B cell (primary cell): Measurements from ENCODE around the gene CYTH4. TPM values are rescaled to one million over a fixed set of nuclear protein-coding genes. Genes with fewer than 3 reads are reported as not detected.

ENCODE experiments used
- ATAC-seq: fragments of 200-7000 bp; cut with Tn5 transposase; one replicate; pipeline ENCODE4 v1.10.0; 2021; ENCODE audit warnings: low read depth, mild to moderate bottlenecking, moderate number of reproducible peaks, moderate library complexity
- CTCF ChIA-PET: fragments of 350-600 bp; sonication (Branson Sonifier 250); formaldehyde crosslinking; loops from one replicate; lab custom pipeline; 2021; ENCODE audit warnings: antibody characterized with exemption, inconsistent platforms; lab: Charles Lee
- POLR2A ChIA-PET: fragments of 350-600 bp; sonication (Branson Sonifier 250); formaldehyde crosslinking; loops from one replicate; lab custom pipeline; 2021; ENCODE audit warnings: antibody characterized with exemption; lab: Charles Lee
- DNase-seq: peaks from one replicate; pipeline ENCODE4 v3.0.0; 2013
- H2AFZ ChIP-seq: 2 replicates; pipeline ENCODE4 v1.6.1; 2012; ENCODE audit warnings: mild to moderate bottlenecking, low read depth, low read length; ENCODE audit not compliant: insufficient read depth, poor library complexity, severe bottlenecking
- H3K27ac ChIP-seq, 2 donors: 1 replicate in 1 of 2; 2 replicates in 1 of 2; pipeline ENCODE4 v1.5.1; 2012 to 2013; ENCODE audit warnings: low read length in 2 of 2, mild to moderate bottlenecking in 2 of 2, moderate library complexity in 1 of 2
- H3K27me3 ChIP-seq, 4 experiments: fragments of 200-600 bp in 1 of 4; sonication (generic) in 1 of 4; replicated peaks in 1 of 4; 1 replicate in 2 of 4; 2 replicates in 2 of 4; pipeline versions ENCODE4 v1.6.1 to v1.7.0; 2013 to 2016; ENCODE audit warnings: low read length in 3 of 4, mild to moderate bottlenecking in 2 of 4, mixed read lengths in 1 of 4, moderate library complexity in 1 of 4; ENCODE audit not compliant: insufficient read depth in 4 of 4, control insufficient read depth in 3 of 4; ENCODE audit errors: control extremely low read depth in 1 of 4
- H3K36me3 ChIP-seq, 2 experiments: replicated peaks in 1 of 2; 1 replicate in 1 of 2; 2 replicates in 1 of 2; pipeline versions ENCODE4 v1.6.1 to v1.7.1; 2013; ENCODE audit warnings: low read length in 1 of 2; ENCODE audit not compliant: insufficient read depth in 2 of 2, control insufficient read depth in 1 of 2; ENCODE audit errors: control extremely low read depth in 1 of 2, extremely low read depth in 1 of 2
- H3K4me1 ChIP-seq, 2 donors: fragments of 200-600 bp in 1 of 2; sonication (generic) in 1 of 2; 1 replicate in 1 of 2; 2 replicates in 1 of 2; pipeline versions ENCODE4 v1.5.1 to v1.6.1; 2013 to 2017; ENCODE audit warnings: low read length in 2 of 2; ENCODE audit not compliant: control insufficient read depth in 2 of 2, insufficient read depth in 2 of 2
- H3K4me2 ChIP-seq: replicated peaks from 2 replicates; pipeline ENCODE3; 2012; ENCODE audit warnings: mild to moderate bottlenecking, low read depth, low read length; ENCODE audit not compliant: poor library complexity, severe bottlenecking
- H3K4me3 ChIP-seq, 5 experiments: fragments of 200-600 bp in 1 of 5; sonication (generic) in 1 of 5; 1 replicate in 3 of 5; 2 replicates in 2 of 5; pipeline versions ENCODE4 v1.5.1 to v1.7.0; 2011 to 2016; ENCODE audit warnings: low read length in 4 of 5, mild to moderate bottlenecking in 4 of 5, low read depth in 2 of 5, control low read depth in 1 of 5, moderate library complexity in 1 of 5; ENCODE audit not compliant: insufficient read depth in 1 of 5; ENCODE audit errors: control extremely low read depth in 1 of 5, extremely low read depth in 1 of 5
- H3K79me2 ChIP-seq: fragments of 200-600 bp; sonication (generic); one replicate; pipeline ENCODE4 v1.6.0; 2016; ENCODE audit warnings: low read length; ENCODE audit not compliant: control insufficient read depth, insufficient read depth
- H3K9ac ChIP-seq: fragments of 200-600 bp; sonication (generic); 2 replicates; pipeline ENCODE4 v1.6.1; 2017; ENCODE audit warnings: mild to moderate bottlenecking, low read length, moderate library complexity
- H3K9me3 ChIP-seq, 3 donors: one replicate each; pipeline versions ENCODE4 v1.6.1 to v1.7.1; 2013; ENCODE audit warnings: low read length in 2 of 3; ENCODE audit not compliant: control insufficient read depth in 2 of 3, insufficient read depth in 1 of 3; ENCODE audit errors: control extremely low read depth in 1 of 3
- H4K20me1 ChIP-seq: 2 replicates; pipeline ENCODE4 v1.6.0; 2012; ENCODE audit warnings: mild to moderate bottlenecking, low read length; ENCODE audit not compliant: insufficient read depth, control insufficient read depth, poor library complexity, severe bottlenecking
- H3K27ac Mint-ChIP-seq: one replicate; pipeline ENCODE4 v1.8.0; 2021; ENCODE audit warnings: mixed read lengths
- H3K27me3 Mint-ChIP-seq: one replicate; pipeline ENCODE4 v1.8.0; 2021; ENCODE audit warnings: mixed read lengths
- H3K4me1 Mint-ChIP-seq: one replicate; pipeline ENCODE4 v1.8.0; 2021; ENCODE audit warnings: mixed read lengths
- H3K4me3 Mint-ChIP-seq: one replicate; pipeline ENCODE4 v1.8.0; 2021; ENCODE audit warnings: mixed read lengths
- H3K9me3 Mint-ChIP-seq: one replicate; pipeline ENCODE4 v1.8.0; 2022; ENCODE audit warnings: mixed read lengths; ENCODE audit not compliant: insufficient read depth
- EZH2 ChIP-seq: IDR thresholded peaks from 2 replicates; pipeline ENCODE4 v1.6.1; 2012; ENCODE audit warnings: borderline replicate concordance, low read depth, mild to moderate bottlenecking, moderate library complexity, low read length; ENCODE audit not compliant: insufficient read depth, poor library complexity, severe bottlenecking
- WGBS: methylation state at CpG from one replicate; pipeline ENCODE4 v1.1.5; 2013; ENCODE audit warnings: missing lambda C conversion rate; ENCODE audit not compliant: insufficient coverage; 5-methylcytosine and 5-hydroxymethylcytosine counted together
- intact Hi-C: fragments of 100-400 bp; cut with micrococcal nuclease; formaldehyde crosslinking; loops from one replicate; pipeline ENCODE4 v1.10.0; 2022
- polyA plus RNA-seq: library from polyadenylated mRNA; depleted of rRNA; stranded (reverse); fragments of >200 nt; gene quantifications from 2 replicates; pipeline ENCODE4 v1.2.3, GENCODE V29; 2012
- total RNA-seq, 2 donors: library from RNA; stranded (reverse); fragments of 120-200 nt in 1 of 2; gene quantifications; 1 replicate in 1 of 2; 2 replicates in 1 of 2; pipeline versions ENCODE4 v1.2.3 to v1.2.4, GENCODE V29; 2013 to 2022
- TF ChIP-seq, protein P1 (sequence below): fragments of 200-600 bp; IDR thresholded peaks from one replicate; pipeline ENCODE4 v1.8.0; 2022; ENCODE audit warnings: antibody characterized with exemption, mild to moderate bottlenecking

Gene CYTH4
- total and polyA plus RNA-seq, 2 donors (not counting 1 experiment from before 2014, with no cell fraction given) = 98.0 to 154 TPM

DNA sequence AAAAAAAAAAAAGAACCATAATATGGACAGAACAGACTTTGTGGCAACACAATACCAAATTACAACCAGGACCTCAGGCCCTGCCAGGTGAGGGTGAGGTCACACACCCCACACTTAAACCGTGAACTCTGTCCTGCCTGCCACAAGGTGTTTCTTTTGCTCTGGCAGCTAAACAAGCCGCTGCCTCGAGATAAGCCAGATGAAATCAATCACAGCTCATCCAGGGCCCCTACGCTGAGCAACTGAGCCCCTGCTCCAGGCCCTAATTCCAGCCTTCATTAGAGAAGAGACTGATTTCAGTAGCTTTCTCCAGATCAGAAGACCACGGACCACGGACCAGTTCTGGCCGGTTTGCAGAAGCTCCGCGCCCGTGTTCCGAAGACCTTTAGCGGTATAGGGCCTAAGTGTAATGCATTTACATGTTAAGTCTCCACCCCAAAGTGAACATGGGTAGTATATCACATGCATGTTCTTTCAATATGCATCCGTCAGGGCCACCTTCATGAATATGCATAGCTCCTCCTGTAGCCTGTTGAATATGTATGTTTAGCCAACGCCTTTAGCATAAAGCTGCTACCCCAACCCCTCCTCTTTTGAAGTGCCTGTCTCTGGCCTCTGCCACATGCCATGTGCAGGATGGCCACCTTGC, 23.4 kb upstream of the CYTH4 start:
- H3K9ac ChIP-seq = no peak overlapping the region
- POLR2A ChIA-PET = interaction anchor here (0.6 to 3.1 kb wide), 4 partner anchors 14 to 295 kb away, joined by 3 to 17 read pairs (median 3); partner anchors contain the start of gene RAC2
- Mint-ChIP-seq H3K27ac (no peak overlapping the region), H3K4me1 (peaks cover 36% of the 10 kb centered on the region), H3K4me3 (no peak overlapping the region), H3K9me3 (no peaks in the 10 kb centered on the region), H3K27me3 (no peaks in the 10 kb centered on the region)
- peaks cover 0 to 7% (median 2%) of the 10 kb centered on the region in 3 donors for H3K9me3 ChIP-seq
- no peaks in the 10 kb centered on the region for H3K36me3 ChIP-seq
- H3K27ac ChIP-seq = no peak overlapping the region
- TF ChIP-seq EZH2 = no peak
- TF ChIP-seq, protein P1, sequence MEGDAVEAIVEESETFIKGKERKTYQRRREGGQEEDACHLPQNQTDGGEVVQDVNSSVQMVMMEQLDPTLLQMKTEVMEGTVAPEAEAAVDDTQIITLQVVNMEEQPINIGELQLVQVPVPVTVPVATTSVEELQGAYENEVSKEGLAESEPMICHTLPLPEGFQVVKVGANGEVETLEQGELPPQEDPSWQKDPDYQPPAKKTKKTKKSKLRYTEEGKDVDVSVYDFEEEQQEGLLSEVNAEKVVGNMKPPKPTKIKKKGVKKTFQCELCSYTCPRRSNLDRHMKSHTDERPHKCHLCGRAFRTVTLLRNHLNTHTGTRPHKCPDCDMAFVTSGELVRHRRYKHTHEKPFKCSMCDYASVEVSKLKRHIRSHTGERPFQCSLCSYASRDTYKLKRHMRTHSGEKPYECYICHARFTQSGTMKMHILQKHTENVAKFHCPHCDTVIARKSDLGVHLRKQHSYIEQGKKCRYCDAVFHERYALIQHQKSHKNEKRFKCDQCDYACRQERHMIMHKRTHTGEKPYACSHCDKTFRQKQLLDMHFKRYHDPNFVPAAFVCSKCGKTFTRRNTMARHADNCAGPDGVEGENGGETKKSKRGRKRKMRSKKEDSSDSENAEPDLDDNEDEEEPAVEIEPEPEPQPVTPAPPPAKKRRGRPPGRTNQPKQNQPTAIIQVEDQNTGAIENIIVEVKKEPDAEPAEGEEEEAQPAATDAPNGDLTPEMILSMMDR = no peak
- no peaks in the 10 kb centered on the region for H3K27me3 ChIP-seq
- H3K4me1 ChIP-seq = peaks cover 32 to 39% of the 10 kb centered on the region in 2 donors
- no peak overlapping the region for H3K4me3 ChIP-seq
- H2AFZ ChIP-seq = no peak overlapping the region
- peak overlapping the region; percentile 62 for H3K4me2 ChIP-seq
- no peak for ATAC-seq
- DNase-seq = peak; percentile 16
- peaks cover 12% of the 10 kb centered on the region for H3K79me2 ChIP-seq
- WGBS = 95% methylated on average over 5 of the region's 14 CpGs
- H4K20me1 ChIP-seq = no peaks in the 10 kb centered on the region
- intact Hi-C loops = no loop called here
- CTCF ChIA-PET = interaction anchor here (0.6 to 13.1 kb wide), 21 partner anchors 9 to 477 kb away, joined by 3 to 377 read pairs (median 8); partner anchors contain the start of gene RAC2

DNA sequence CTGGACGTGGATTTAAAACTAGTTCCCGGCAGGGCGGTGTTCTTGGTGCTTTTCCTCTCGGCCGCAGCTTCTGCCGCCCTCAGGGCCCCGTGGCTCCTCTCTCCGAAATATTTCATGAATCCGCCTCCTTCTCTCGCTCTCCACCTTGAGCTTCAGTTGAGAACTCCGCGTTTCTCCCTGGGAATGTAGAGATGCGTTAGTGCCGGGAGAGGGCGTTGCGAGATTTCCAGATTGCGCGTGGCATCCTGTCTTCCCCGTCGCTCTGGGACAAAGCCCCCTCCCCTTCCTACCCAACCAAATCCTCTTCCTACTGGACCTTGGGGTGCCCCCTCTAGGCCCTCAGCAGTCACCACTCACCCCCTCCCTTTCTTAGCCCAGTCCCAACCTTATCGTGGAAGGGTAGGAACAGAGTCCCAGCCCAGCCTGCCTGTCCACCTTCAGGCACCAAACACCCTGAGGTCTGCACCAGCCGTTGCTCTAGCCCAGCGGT, 22.7 kb upstream of the CYTH4 start:
- no peaks in the 10 kb centered on the region for H3K27me3 Mint-ChIP-seq
- H3K4me3 Mint-ChIP-seq = peak overlapping the region; percentile 40
- ATAC-seq = no peak
- H3K4me2 ChIP-seq = peak overlapping the region; percentile 62
- H3K4me3 ChIP-seq = peak overlapping the region in 1 of 5 experiments; percentile 9
- H3K4me1 Mint-ChIP-seq = peaks cover 36% of the 10 kb centered on the region
- no peaks in the 10 kb centered on the region for H3K27me3 ChIP-seq
- whole genome bisulfite sequencing = 8% methylated on average over 12 of the region's 23 CpGs
- H3K27ac ChIP-seq = no peak overlapping the region
- H2AFZ ChIP-seq = peak overlapping the region; percentile 67
- no peaks in the 10 kb centered on the region for H3K9me3 Mint-ChIP-seq
- peak; percentile 64 for DNase-seq
- H3K79me2 ChIP-seq = peaks cover 12% of the 10 kb centered on the region
- peaks cover 0 to 14% (median 9%) of the 10 kb centered on the region in 3 donors for H3K9me3 ChIP-seq
- CTCF ChIA-PET = interaction anchor here (0.6 to 13.1 kb wide), 33 partner anchors 8 to 502 kb away, joined by 3 to 377 read pairs (median 7); partner anchors contain the start of genes C1QTNF6 and RAC2
- POLR2A ChIA-PET = interaction anchor here (1.0 to 3.1 kb wide), 5 partner anchors 15 to 60 kb away, joined by 3 to 17 read pairs (median 4); partner anchors contain the start of gene RAC2
- TF ChIP-seq, protein P1 = peak; percentile 29
- TF ChIP-seq EZH2 = no peak
- intact Hi-C loops = loop anchor here (2.0 kb wide), 1 partner anchor 35 kb away; no protein-coding TSS in a partner anchor
- H4K20me1 ChIP-seq = no peaks in the 10 kb centered on the region
- peak overlapping the region; percentile 28 for H3K27ac Mint-ChIP-seq
- H3K9ac ChIP-seq = peak overlapping the region; percentile 21
- H3K36me3 ChIP-seq = no peaks in the 10 kb centered on the region
- peaks cover 32 to 39% of the 10 kb centered on the region in 2 donors for H3K4me1 ChIP-seq
